T follicular helper cell (primary cell): ENCODE data around the gene CDH4.

ENCODE experiments used
- DNase-seq: peaks from one replicate; pipeline ENCODE4 v3.0.0-alpha.2; 2020; ENCODE audit warnings: low read depth

The CDH4 gene

DNA sequence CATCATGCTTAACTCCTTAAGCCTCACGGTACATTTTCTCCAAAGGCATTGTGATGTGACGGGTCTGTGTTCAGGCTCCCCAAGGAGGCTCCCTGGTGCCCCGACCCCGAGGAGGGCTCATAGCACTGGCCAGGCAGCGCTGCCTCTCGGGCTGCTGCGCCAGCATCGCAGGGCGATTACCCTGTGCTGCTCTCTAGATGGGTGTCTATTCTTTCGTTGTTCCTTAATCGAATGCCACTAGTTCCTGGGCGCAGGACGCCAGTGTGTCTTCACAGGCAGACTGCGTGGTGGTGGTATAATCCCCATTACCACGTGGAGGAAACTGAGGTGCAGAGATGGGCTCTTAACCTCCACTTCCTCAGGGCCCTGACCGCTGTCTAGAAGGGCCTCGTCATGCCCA is 267.4 kb downstream of the CDH4 start:
- DNase-seq = no peak

DNA sequence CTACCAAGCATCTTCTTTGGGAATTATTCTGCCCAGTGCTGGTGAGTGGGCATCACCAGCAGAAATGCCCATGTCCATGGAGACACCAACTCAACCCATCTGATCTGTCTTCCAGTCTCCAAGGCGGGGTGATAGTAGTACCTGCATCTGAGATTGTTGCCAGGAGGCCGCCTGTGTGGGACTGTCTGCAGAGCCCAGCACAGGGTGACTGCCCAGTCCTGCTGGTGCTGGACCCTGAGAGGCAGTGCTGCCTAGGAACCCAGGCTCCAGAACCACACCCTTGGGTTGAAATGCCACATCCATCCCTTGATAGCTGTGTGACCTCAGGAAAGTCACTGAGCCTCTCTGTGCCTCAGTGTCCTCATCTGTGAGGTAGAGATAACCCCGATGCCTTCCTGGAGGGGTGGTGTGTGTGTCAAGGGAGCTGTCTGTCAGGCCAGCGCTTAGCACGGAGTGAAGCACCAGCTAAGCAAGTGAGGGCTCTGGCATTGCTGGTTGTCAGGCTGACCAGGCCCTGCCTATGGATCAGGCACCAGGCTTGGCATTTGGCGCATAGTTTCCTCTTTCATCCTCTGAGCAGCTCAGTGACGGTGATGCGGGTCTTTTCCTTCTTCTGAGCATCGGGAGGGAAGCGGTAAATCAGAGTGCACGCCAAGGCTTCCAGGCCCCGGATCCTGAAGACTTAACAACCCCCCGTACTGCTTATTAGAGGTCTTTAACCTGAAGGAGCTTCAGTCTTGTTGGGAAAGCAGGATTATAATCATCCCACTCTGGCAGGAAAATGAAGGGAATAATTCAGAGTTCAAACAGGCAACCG is 268.2 kb downstream of the CDH4 start:
- DNase-seq = no peak

DNA sequence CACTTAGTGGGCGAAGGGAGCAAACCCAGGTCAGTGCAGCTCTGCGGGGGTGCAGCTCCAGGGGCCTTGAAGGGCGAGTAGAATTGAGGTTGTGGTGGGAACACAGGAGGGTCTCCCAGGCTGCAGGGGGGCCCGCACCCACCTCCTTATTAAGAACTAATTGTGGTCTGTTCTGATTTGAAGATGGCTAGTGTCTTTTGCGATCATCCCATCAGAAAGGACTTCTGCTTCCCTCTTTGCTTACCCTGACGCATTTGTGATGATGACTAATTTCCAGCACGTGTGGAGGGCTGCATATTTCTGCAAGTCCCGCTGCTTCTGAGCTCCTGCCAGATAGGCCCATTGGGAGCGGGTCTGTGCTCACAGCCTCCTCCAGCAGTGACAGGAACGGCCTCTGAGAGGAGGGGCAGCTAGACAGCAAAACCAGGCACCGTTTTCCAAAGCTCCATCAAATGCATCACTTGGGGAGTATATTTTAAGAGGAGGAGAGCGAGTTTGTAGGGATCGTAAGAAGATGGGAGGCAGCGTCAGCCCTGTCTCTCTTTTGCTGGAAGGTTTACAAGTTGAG is 268.9 kb downstream of the CDH4 start:
- no peak for DNase-seq

DNA sequence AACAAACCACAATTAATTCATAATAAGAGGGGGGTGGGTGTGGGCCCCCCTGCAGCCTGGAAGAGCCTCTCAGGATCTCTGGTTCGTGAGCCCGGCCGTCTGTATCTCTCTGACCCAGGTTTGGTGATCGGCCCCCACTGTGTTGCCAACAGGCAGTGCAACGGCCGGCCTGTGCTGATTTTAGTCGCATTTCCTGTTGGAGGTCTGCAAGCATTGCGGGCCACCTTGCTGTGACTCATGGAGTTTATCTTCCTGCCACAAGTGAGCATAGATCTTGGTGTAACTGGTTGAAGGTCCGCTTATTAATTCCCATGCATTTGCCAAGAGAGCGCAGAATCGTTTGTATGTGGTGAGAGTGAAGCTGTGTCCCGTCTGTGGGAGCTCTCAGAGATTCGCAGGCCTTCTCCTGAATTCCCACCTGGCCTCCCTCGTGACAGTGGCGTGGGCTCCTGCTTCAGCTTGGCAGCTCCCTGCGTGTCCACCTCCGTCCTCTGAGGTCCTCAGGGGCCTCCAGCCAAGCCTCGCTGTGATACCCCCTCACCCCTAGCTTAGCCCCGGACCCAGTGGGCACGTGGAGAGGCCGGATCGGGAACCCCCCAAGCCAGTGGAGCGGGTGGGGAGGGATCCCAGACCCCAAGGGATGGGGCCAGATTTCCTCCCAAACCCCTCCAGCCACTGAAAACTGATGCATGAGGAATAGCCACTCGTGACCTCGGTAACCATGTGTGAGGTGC is 269.8 kb downstream of the CDH4 start:
- DNase-seq = no peak

DNA sequence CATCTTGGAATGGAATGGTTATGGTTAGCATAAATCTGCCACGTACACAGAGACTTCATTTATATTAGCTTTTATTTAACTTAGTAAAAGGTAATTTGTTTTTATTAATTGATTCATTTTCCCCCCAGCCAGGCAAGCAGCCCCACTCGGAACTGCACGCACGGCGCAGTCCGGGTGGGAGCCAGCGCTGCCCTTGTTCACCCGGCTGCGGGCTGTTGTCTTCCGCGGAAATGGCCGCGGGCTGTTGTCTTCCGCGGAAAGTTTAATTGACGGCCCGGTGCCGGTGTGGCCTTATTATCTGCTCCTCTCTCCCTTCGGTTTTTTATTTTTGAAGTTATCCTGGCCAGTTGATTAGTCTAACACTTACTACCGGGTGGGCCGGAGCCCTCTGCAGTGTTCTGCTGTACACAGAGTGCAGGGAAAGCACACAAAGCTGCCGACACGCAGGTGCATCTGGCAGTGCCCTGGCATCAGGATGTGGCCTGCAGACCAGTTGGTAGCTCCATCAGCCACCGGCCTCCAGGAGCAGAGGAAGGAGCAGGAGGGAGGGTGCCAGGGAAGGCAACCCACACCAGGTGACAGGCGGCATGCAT is 270.5 kb downstream of the CDH4 start:
- no peak for DNase-seq

DNA sequence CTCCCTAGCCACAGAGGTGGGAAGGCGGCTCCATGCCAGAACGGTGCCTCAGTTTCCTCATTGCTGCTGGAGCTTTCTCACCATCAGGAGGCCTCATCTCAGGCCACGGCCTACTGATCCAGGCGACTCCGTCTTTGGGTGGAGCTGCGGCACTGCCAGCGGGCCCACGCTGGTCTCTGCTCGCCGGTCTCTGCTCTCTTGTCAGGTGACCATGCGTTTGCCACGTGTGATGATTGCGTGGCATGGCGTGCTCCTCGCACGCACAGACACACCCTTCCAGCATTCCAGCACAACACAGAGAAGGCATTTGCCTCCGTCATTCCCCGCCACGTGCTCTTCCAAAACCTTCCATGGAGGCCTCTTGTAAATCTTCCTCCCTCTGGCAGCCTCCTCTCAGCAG is 271.1 kb downstream of the CDH4 start:
- DNase-seq = no peak

DNA sequence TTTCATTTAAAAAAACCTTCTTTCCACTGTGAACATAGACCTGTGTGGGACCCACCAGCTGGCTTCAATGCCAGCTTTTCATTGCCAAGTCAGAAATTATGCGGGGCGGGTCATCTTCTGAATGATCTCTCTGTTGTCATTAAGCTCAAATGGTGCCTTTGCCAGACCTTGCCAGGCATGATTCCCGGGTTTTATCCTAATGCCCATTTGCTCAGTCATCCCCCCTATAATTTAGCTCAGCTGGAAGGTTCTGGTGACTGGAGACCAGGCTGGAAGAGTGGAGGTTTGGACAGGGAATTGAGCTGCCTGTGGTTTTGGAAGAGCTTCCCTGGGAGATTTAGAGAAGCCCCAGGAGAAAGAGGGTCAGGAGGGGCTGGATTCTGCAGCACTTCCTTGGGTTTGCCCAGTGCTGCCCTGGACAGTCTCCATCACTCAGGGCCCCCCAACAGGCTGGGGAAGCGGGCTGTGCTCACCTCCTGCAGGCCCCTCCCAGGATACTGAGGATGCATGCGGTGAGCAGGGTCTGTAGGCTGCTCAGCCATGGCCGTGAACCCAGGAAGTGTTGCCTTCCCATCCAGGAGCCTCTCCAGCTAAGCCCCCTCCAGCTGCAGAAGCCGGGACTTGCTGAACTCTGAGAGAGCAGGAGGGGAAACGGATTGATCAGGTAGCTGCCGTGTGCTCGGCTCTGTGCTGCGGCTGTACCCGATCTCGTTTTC is 273.0 kb downstream of the CDH4 start:
- no peak for DNase-seq

DNA sequence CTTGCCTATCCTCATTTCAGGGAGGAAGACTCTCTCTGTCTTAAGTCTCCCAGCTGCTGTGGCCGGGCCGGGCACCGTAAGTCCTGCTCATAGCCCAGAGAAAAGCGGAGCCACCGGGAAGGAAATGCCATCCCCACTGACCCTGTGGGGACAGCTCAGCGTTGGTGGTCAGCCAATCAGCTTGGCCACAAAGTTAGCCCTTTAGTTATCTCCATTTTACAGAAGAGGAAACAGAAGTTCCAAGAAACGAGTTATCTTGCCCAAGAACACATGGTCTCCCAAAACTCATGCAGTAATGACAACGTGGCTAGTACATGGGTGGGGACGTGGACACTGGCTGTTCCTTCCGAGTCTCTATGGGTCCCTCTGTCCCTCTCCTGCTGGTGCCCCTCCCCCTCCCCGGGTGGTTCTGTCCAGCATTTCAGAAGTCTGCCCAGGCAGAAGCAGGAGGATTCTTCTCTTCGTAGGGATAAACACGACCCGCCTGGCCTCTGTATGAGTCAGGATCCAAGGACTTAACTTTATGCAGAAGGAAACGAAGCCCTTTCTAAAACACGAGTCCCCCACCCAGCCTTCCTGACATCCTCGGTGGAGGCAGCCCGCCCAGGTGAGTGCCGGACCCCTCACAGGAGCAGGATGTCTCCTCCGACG is 273.8 kb downstream of the CDH4 start:
- no peak for DNase-seq

DNA sequence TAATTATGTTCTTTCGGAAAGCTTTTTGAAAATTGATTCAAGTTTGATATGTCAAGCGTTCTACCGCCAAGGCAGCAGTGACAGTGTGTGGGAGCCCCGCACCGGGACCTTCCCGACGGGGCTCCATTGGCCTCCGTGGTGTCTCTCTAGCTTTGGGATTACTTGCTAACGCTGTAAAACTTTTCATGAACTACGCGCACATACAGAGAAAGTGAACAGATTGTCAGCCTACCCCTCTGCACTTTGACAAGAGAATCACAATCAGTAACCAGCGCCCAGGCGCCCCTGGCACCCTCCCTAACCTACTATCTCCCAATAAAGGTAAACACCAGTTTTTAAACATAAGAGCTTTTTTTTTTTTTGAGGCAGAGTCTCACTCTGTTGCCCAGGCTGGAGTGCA is 274.8 kb downstream of the CDH4 start:
- no peak for DNase-seq

DNA sequence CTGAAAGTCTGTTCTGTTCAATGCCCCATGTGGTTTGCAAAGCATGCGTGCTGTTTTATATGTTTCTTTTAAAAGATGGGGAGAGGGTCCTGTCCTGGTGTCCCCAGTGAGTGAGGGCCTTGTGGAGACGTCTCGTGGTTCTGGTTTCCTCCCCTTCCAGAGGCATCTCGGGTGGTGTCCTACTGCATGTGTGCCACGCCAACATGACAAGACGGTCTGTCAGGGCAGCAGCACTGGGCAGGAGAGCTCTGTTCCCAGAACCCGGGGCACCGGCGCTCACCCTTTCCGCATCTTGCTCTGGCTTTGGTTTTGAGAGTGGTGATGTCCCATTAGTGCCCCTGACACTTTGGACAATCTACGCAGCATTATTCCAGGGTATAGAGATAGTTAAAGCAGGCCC is 275.6 kb downstream of the CDH4 start:
- DNase-seq = no peak

DNA sequence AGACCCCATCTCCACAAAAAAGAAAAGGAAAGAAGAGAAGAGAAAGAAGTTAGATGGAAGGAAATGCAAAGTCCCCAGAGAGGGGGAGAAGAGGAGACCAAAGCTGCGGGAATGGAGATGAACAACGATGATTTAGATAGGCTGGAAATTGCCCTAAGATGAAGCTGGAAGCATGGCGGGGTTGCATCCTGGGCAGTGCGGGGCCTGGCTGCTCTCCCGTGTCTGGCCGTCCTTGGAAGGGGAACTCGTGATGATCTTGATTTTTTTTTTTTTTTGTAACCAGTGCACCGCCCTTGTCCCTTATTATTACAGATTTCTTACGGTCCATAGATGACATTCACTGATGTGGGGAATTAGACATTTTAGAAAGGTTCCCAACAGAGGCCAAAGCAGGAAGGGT is 276.5 kb downstream of the CDH4 start:
- no peak for DNase-seq

DNA sequence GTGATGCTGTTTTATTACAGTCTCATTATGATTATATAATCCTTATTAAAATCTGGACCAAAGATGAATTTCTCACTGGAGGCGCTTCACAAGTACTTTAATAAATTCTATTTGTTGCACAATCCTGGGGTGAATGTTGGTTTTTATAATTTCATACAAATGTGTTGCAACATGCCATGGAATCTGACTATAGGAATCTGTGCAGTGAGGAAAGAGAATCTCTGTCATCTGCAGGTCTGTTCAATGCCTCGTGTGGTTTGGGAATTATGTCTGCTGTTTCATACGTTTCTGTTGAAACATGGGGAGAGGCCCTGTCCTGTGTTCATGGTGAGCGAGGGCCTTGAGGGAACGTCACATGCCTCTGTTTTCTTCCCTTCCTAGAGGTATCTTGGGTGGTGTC is 277.3 kb downstream of the CDH4 start:
- no peak for DNase-seq

DNA sequence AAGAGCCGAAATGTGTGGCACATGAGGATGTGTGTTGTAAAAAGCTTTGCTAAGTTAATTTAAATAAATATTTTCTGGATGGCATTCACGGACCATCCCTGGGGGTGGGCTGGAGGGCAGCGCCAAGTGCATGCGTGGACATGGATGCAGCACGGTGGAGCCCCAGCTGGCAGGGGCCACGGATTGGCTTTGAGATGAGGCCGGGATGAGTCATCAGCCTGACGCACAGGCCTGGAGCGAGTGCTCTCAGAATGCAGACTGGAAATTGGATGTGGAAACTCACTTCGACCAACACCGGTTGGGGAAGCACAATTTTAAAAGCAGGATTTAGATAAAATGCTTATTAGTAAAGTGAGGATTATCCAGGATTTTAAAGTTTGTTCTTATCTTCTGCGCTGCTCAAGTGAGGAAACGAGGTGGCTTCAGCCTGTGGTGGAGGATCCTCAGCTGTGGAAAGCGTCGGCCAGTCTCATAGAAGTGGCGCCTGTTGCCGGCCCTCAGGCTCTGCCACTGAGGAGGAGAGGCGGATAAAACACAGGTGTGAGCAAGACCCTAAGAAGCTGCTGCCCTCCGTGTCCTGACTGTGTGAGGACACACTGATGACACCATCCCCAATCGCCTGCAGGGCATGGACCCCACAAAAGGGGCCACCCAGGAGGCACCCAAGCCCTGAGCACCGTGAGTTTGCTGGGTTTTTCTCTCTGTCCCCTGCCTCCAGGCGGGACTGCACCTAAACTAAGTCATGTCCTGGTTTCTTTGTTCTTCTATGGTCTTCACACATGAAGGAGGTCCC is 279.7 kb downstream of the CDH4 start:
- DNase-seq = no peak

DNA sequence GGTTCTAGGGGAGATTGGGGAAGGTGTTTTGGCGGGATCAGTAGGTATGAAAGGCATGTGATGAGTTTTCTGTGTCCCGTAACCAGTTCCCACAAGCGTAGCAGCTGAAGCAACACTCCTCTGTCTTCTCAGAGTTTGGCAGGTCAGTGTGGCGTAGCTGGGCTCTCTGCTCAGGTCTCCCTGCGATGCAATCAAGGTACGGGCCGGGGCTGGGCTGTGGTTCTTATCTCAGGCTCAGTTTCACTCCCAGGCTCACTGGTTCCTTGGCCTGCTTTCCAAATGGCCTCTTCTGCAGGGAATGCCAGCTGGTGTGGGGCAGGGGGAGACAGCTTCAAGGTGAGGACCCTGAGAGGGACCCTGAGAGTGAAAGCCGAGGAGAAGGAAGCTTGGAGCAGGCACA is 280.7 kb downstream of the CDH4 start:
- no peak for DNase-seq

DNA sequence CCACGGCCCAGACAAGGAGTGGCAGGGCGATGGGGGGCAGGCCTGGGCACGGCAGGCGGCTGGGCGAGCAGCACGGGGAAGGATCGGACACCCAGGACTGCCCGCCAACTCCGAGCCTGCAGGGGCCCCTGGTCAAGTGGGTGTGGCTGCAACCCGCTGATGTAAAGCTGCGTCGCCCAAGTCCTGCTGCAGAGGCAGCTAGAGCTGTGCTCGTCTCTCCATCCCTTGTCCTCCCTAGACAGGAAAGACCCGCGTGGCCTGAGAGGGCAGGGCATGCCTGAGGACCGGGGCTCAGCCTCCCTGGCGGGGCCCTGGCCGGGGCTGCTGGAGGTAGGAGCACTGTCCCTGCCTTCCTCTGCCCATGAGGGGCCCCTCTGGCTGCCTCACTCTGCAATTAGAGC is 281.2 kb downstream of the CDH4 start:
- DNase-seq = no peak

DNA sequence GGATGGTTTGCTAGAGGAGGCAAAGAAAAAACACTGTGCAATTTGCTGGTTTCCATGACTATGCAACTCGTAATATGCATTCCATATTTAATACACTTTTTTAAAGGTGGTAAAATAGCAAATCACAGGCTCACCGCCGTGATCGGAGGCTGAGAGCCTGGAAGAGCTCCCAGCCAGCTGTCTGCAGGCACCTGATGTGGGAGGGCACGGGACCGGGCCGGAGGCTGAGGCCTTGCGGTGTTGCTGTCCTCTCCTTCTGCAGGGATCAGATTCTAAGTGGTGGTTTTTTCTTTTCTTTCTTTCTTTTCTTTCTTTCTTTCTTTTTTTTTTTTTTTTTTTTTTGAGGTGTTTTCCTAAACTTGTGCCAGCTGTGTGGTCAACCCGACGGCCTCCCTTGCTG is 282.3 kb downstream of the CDH4 start:
- no peak for DNase-seq

DNA sequence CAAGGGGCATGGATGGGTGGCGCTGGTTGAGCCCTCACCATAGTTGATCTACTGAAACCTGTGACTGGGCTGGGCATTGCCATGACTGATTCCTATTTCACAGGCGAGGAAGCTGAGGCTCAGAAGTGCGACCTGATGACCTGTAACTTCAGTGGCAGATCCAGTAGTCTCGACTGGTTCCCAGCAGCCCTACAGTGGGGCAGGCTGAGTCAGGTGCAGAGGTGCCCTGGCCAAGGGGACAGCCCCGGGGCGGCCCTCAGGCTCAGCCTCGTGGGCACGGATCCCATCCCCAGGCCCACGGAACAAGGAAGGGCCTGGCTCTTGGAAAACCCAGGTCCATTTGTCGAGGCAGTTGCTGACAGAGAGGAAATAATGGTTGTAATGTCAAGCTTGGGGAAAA is 283.0 kb downstream of the CDH4 start:
- no peak for DNase-seq

DNA sequence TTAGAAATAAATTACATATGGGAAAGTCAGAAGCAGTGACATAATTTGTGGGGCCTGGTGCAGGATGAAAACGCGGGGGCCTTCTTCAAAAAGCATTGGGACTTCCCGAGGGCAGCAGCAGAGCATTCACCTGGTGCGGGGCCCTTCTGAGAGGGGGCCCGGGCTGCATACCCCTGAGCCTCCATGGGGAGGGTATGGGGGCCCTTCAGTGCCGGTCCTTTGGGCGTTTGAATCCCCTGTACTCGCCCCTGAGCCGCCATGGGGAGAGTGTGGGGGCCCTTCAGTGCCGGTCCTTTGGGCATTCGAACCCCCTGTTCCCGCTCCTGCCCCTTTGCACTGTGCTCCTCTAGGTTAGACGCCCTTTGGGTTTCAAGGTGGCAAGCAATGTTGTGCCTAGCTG is 283.5 kb downstream of the CDH4 start:
- DNase-seq = no peak

DNA sequence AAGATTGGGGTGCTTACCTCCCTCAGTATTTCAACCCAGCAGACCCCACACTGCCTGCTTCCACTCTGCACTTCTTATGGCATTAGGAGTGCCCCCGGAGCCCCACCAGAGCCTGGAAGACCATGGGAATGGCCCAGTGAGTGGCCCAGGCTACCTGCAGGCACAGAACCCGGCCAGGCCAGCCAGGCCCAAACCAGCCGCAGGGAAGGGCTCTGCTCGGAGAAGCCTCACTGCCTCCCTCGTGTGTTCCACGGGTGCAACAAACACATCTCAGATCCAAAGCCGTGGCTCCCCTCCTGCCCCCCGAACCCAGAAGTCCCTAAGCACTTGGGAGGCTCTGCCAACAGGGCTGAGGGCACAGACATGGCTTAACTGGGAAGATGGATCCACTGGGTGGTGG is 283.9 kb downstream of the CDH4 start:
- no peak for DNase-seq

DNA sequence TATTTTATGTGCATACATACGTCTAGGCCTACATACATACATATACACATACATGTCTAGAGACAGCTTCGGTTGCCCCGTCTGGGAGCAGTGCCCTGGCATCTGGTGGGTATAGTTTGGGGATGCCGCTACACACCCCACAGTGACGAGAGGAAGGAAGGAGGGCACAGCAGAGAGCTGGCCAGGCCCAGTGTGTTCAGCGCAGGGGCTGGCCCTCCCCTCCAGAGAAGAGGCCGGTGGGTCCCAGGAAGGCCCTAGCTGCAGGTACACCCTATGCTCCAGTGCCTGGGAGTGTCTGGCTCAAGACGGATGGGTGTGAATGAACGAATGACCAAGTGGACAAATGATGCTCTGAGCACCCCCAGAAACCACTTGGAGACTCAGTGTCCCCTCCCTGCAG is 284.6 kb downstream of the CDH4 start:
- no peak for DNase-seq
